Measurements from ENCODE around the gene GH1. TPM values are rescaled to one million over a fixed set of nuclear protein-coding genes. Genes with fewer than 3 reads are reported as not detected.

The GH1 gene
- total RNA-seq, 1 donor from 2014 or later: not detected

DNA sequence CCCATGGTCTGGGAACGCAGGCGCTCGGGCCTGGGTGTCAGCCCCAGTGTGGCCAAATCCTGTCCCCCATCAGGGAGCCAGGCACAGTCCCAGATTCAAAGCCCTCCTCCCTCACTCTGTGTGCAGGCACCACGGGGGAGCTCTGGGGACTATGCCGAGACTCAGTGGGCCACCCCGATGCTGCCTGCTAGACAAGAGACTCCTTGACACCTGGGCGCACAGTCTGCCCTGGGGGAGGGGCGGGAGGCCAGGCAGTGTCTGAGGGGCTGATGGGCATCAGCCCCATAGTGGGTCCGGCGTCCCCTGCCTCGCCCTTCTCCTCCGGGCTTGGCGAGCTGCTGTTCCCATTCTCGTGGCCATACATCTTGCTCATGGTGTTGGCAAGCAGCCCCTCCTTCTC lies 21.9 kb upstream of the GH1 start:
- Histone ChIP-seq H3K36me3 (no peaks in the 10 kb centered on the region), H3K4me1 (no peaks in the 10 kb centered on the region), H3K27ac (no peak overlapping the region), H3K27me3 (no peaks in the 10 kb centered on the region), H3K9me3 (no peaks in the 10 kb centered on the region), H3K4me3 (no peak overlapping the region)
- no peak for DNase-seq (ENCODE audit: extremely low spot score in 2 of 2)
- intact Hi-C loops (cut with DNase I): no loop called here
- TF ChIP-seq POLR2AphosphoS5 (IDR thresholded peaks at IDR 0.05; ENCODE audit: insufficient read depth in 1 of 2, low read depth in 1 of 2) (no peak), POLR2A (IDR thresholded peaks at IDR 0.05) (no peak)
- TF ChIP-seq, protein P1, sequence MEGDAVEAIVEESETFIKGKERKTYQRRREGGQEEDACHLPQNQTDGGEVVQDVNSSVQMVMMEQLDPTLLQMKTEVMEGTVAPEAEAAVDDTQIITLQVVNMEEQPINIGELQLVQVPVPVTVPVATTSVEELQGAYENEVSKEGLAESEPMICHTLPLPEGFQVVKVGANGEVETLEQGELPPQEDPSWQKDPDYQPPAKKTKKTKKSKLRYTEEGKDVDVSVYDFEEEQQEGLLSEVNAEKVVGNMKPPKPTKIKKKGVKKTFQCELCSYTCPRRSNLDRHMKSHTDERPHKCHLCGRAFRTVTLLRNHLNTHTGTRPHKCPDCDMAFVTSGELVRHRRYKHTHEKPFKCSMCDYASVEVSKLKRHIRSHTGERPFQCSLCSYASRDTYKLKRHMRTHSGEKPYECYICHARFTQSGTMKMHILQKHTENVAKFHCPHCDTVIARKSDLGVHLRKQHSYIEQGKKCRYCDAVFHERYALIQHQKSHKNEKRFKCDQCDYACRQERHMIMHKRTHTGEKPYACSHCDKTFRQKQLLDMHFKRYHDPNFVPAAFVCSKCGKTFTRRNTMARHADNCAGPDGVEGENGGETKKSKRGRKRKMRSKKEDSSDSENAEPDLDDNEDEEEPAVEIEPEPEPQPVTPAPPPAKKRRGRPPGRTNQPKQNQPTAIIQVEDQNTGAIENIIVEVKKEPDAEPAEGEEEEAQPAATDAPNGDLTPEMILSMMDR (IDR thresholded peaks at IDR 0.05): no peak

DNA sequence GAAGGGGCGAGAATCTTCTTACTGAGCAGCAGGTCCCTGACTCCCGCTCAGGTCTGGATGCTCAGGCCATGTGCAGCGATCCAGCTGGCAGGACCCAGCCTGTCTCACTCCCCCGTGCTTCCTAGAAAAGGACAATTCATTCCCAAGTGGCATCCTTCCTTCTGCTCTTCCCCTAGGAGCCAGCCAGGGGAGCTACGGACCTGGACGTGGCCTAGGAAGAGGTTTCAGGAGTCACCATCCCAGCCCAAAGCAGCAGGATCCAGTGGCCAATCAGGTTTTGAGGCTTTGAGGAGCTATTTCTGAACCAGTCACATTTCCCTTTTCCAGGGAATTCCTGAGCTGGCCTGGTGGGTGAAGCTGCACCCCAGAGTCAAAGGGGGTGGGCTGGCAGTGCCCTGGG lies 21.2 kb upstream of the GH1 start:
- Histone ChIP-seq H3K9me3 (no peaks in the 10 kb centered on the region), H3K36me3 (no peaks in the 10 kb centered on the region), H3K27ac (no peak overlapping the region), H3K4me3 (no peak overlapping the region), H3K27me3 (no peaks in the 10 kb centered on the region), H3K4me1 (no peaks in the 10 kb centered on the region)
- intact Hi-C loops (cut with DNase I): loop anchor here (5.0 kb wide), 1 partner anchor 1043 kb away; no protein-coding TSS in a partner anchor
- TF ChIP-seq, protein P1 (IDR thresholded peaks at IDR 0.05): no peak
- TF ChIP-seq POLR2AphosphoS5 (IDR thresholded peaks at IDR 0.05; ENCODE audit: insufficient read depth in 1 of 2, low read depth in 1 of 2) (no peak), POLR2A (IDR thresholded peaks at IDR 0.05) (no peak)
- no peak for DNase-seq (ENCODE audit: extremely low spot score in 2 of 2)

DNA sequence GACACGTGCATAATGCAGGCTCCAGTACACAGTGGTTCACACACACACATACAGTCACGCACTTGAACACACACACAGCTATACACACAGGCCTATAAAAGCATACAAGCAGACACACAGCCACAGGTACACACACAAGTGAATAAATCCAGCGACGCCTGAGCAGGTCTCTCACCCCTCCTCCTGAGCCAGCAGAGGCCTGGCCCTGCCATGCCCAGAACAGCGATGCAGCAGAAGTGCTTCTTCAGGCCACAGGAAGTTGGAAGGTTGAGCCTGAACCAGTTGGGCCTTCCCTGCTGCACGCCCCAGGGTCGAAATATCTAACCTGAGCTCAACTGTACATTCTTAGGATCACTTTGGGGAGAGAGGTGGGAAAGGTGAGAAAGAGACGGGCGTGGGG lies 20.8 kb upstream of the GH1 start:
- no peaks in the 10 kb centered on the region for H3K9me3 ChIP-seq
- no peak overlapping the region for H3K4me3 ChIP-seq
- TF ChIP-seq POLR2A (IDR thresholded peaks at IDR 0.05) (no peak), POLR2AphosphoS5 (IDR thresholded peaks at IDR 0.05; ENCODE audit: insufficient read depth in 1 of 2, low read depth in 1 of 2) (no peak)
- TF ChIP-seq, protein P1 (IDR thresholded peaks at IDR 0.05): no peak
- intact Hi-C loops (cut with DNase I): loop anchor here (5.0 kb wide), 1 partner anchor 1042 kb away; no protein-coding TSS in a partner anchor
- DNase-seq (ENCODE audit: extremely low spot score in 2 of 2): no peak
- H3K27me3 ChIP-seq: no peaks in the 10 kb centered on the region
- H3K4me1 ChIP-seq: no peaks in the 10 kb centered on the region
- H3K36me3 ChIP-seq: no peaks in the 10 kb centered on the region
- H3K27ac ChIP-seq: no peak overlapping the region

DNA sequence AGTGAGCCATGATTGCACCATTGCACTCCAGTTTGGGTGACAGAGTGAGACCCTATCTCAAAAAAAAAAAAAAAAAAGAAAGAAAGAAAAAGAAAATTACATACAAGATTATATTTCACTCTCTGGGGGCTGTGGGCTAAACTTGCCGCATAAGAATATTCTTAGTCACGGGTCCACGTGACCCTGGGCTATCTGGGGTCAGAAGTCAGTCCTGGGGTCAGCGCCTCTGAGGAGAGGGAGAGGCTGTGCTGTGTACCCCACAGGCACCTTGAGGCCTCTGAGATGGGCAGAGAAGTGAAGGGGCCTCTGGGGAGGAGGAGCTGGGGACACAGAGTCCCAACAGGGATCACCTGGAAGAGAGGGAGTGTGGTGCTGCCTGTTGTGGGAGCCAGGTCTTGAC lies 19.3 kb upstream of the GH1 start:
- no peak for TF ChIP-seq POLR2AphosphoS5 (IDR thresholded peaks at IDR 0.05; ENCODE audit: insufficient read depth in 1 of 2, low read depth in 1 of 2)
- no peak for TF ChIP-seq POLR2A (IDR thresholded peaks at IDR 0.05)
- TF ChIP-seq, protein P1 (IDR thresholded peaks at IDR 0.05): no peak
- H3K27ac ChIP-seq: no peak overlapping the region
- H3K27me3 ChIP-seq: no peaks in the 10 kb centered on the region
- H3K9me3 ChIP-seq: no peaks in the 10 kb centered on the region
- H3K36me3 ChIP-seq: no peaks in the 10 kb centered on the region
- intact Hi-C loops (cut with DNase I): loop anchor here (5.0 kb wide), 1 partner anchor 1041 kb away; no protein-coding TSS in a partner anchor
- no peaks in the 10 kb centered on the region for H3K4me1 ChIP-seq
- H3K4me3 ChIP-seq: no peak overlapping the region
- no peak for DNase-seq (ENCODE audit: extremely low spot score in 2 of 2)

DNA sequence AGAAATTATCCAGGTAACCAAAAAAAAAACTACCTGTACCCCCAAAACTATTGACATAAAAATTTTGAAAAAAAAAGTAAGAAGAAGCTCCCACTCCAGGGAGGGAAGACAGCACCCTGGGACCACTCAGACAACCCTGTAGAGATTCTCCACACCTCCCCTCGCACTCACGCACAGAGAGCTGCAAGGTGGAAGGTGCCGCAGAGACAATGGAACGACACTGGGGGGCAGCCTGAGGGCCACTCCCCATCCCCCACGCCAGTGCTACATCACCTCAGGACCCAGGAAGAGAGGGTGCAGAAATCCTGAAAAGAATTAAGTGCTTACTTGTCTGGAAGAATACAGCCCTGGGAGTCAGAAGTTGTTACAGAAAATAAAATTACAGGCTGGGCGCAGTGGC lies 18.7 kb upstream of the GH1 start:
- no peaks in the 10 kb centered on the region for H3K9me3 ChIP-seq
- intact Hi-C loops (cut with DNase I): loop anchor here (5.0 kb wide), 1 partner anchor 1040 kb away; no protein-coding TSS in a partner anchor
- no peak for TF ChIP-seq POLR2A (IDR thresholded peaks at IDR 0.05)
- no peak for TF ChIP-seq POLR2AphosphoS5 (IDR thresholded peaks at IDR 0.05; ENCODE audit: insufficient read depth in 1 of 2, low read depth in 1 of 2)
- TF ChIP-seq, protein P1 (IDR thresholded peaks at IDR 0.05): no peak
- no peak for DNase-seq (ENCODE audit: extremely low spot score in 2 of 2)
- H3K4me3 ChIP-seq: no peak overlapping the region
- H3K4me1 ChIP-seq: no peaks in the 10 kb centered on the region
- H3K27me3 ChIP-seq: no peaks in the 10 kb centered on the region
- no peak overlapping the region for H3K27ac ChIP-seq
- no peaks in the 10 kb centered on the region for H3K36me3 ChIP-seq

All from vagina (tissue), 2 donors.